Upper lobe of left lung (tissue), 6 donors: ENCODE results near the gene MEF2C. TPM values are rescaled to one million over a fixed set of nuclear protein-coding genes. Genes with fewer than 3 reads are reported as not detected.
"Not testable (repeated sequence)": the region's sequence is repeated elsewhere in the genome, so short reads cannot be mapped to it uniquely, and the experiment has no call there.

Experiments
- ATAC-seq, 2 donors: fragments of 200-7000 bp; cut with Tn5 transposase; one replicate each; pipeline ENCODE4 v1.9.1; 2022; ENCODE audit warnings: mild to moderate bottlenecking in 2 of 2, moderate library complexity in 2 of 2; ENCODE audit not compliant: low FRiP score in 2 of 2
- DNase-seq, 2 donors: peaks; one replicate each; pipeline ENCODE4 v3.0.0-alpha.2; 2019 to 2020
- H3K27ac ChIP-seq, 4 donors: fragments of 200-600 bp; sonication (generic); one replicate each; pipeline ENCODE4 v1.5.1; 2016 to 2019
- H3K27me3 ChIP-seq, 4 donors: fragments of 200-600 bp; sonication (generic); one replicate each; pipeline ENCODE4 v1.5.1; 2017 to 2019
- H3K36me3 ChIP-seq, 4 donors: fragments of 200-600 bp; sonication (generic); one replicate each; pipeline ENCODE4 v1.5.1; 2016 to 2019
- H3K4me1 ChIP-seq, 4 donors: fragments of 200-600 bp; sonication (generic); one replicate each; pipeline ENCODE4 v1.5.1; 2018 to 2019
- H3K4me3 ChIP-seq, 4 donors: fragments of 200-600 bp; sonication (generic); one replicate each; pipeline ENCODE4 v1.5.1; 2017 to 2019; ENCODE audit warnings: mild to moderate bottlenecking in 2 of 4, moderate library complexity in 1 of 4
- H3K9me3 ChIP-seq, 4 donors: fragments of 200-600 bp; sonication (generic); one replicate each; pipeline ENCODE4 v1.5.1; 2018 to 2019
- EP300 ChIP-seq, 4 donors: sonication (generic); formaldehyde crosslinking; IDR thresholded peaks; one replicate each; pipeline ENCODE4 v1.5.1; 2017; ENCODE audit warnings: antibody characterized with exemption in 4 of 4, control low read depth in 2 of 4
- POLR2A ChIP-seq, 4 donors: fragments of 450-650 bp; IDR thresholded peaks; one replicate each; pipeline ENCODE4 v1.5.1; 2016 to 2017; ENCODE audit warnings: antibody characterized with exemption in 4 of 4, mild to moderate bottlenecking in 2 of 4
- POLR2AphosphoS5 ChIP-seq, 2 donors: sonication (generic); formaldehyde crosslinking; IDR thresholded peaks; one replicate each; pipeline ENCODE4 v1.5.1; 2017; ENCODE audit warnings: antibody characterized with exemption in 2 of 2
- WGBS, 2 donors: methylation state at CpG; one replicate each; pipeline ENCODE4 v1.1.5; 2017 to 2018; 5-methylcytosine and 5-hydroxymethylcytosine counted together
- total RNA-seq, 6 donors: library from RNA; depleted of rRNA in 4 of 6; stranded (reverse); fragments of >200 nt in 4 of 6; gene quantifications; one replicate each; pipeline versions ENCODE4 v1.1.0 to v1.2.1, GENCODE V29; 2016 to 2021
- TF ChIP-seq, protein P1 (sequence below), 6 experiments: fragments of 450-650 bp in 4 of 6; fragments of 200-600 bp in 2 of 6; sonication (generic) in 2 of 6; IDR thresholded peaks; one replicate each; pipeline ENCODE4 v1.5.1; 2016 to 2019; ENCODE audit warnings: antibody characterized with exemption in 6 of 6
- donor health status: DM: no; HTN: no; CAD: no; lungs with moderate emphysema.
- donor health status: DM: no; HTN: yes; CAD: no; lungs with severe emphysema.

Gene MEF2C
- total RNA-seq, 6 donors from 2014 or later: 20.5 to 46.2 (median 35.8) TPM

DNA sequence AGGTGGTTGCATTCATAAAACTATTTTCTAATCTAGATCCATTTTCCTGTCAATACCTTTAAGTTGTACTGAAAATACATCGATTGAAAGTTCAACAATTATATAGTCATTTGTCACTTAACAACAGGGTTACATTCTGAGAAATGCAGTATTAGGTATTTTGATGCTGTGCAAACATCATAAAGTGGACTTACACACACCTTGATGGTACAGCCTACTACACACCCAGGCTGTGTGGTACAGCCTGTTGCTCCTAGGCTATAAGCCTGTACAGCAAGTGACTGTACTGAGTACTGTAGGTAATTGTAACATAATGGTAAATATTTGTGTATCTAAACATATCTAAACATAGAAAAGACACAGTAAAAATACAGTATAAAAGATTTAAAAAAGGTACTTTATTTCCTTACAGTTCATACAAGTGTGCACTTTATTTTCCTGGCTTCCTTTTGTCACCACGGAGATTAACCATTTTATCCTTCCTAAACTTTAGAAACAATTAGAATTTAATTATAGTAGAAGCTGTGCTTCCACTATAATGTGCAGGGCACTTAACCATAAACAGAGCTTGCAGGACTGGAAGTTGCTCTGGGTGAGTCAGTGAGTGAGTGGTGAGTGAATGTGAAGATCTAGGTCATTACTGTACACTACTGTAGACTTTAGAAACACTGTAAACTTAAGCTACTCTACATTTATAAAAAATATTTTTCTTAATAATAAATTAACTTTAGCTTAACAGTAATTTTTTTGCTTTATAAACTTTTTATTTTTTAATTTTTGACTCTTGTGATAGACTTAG lies 42.9 kb upstream of the MEF2C start:
- H3K27me3 ChIP-seq: no peaks in the 10 kb centered on the region
- 62 to 72% methylated on average over 2 of the region's 2 CpGs for WGBS, 2 donors
- H3K4me3 ChIP-seq: no peak overlapping the region
- no peaks in the 10 kb centered on the region for H3K36me3 ChIP-seq
- no peaks in the 10 kb centered on the region for H3K9me3 ChIP-seq
- no peaks in the 10 kb centered on the region for H3K4me1 ChIP-seq
- no peak overlapping the region for H3K27ac ChIP-seq
- TF ChIP-seq EP300 (IDR thresholded peaks at IDR 0.05): no peak
- no peak for TF ChIP-seq POLR2A (IDR thresholded peaks at IDR 0.05)
- TF ChIP-seq, protein P1, sequence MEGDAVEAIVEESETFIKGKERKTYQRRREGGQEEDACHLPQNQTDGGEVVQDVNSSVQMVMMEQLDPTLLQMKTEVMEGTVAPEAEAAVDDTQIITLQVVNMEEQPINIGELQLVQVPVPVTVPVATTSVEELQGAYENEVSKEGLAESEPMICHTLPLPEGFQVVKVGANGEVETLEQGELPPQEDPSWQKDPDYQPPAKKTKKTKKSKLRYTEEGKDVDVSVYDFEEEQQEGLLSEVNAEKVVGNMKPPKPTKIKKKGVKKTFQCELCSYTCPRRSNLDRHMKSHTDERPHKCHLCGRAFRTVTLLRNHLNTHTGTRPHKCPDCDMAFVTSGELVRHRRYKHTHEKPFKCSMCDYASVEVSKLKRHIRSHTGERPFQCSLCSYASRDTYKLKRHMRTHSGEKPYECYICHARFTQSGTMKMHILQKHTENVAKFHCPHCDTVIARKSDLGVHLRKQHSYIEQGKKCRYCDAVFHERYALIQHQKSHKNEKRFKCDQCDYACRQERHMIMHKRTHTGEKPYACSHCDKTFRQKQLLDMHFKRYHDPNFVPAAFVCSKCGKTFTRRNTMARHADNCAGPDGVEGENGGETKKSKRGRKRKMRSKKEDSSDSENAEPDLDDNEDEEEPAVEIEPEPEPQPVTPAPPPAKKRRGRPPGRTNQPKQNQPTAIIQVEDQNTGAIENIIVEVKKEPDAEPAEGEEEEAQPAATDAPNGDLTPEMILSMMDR (IDR thresholded peaks at IDR 0.05): no peak
- TF ChIP-seq POLR2AphosphoS5 (IDR thresholded peaks at IDR 0.05): no peak
- ATAC-seq (no peak), DNase-seq (no peak)

- 77 to 94% methylated on average over 3 of the region's 3 CpGs for WGBS, 2 donors
Observed at GRCh38 chr5:88924330-88924657, 41.3 kb upstream of the MEF2C start.

DNA sequence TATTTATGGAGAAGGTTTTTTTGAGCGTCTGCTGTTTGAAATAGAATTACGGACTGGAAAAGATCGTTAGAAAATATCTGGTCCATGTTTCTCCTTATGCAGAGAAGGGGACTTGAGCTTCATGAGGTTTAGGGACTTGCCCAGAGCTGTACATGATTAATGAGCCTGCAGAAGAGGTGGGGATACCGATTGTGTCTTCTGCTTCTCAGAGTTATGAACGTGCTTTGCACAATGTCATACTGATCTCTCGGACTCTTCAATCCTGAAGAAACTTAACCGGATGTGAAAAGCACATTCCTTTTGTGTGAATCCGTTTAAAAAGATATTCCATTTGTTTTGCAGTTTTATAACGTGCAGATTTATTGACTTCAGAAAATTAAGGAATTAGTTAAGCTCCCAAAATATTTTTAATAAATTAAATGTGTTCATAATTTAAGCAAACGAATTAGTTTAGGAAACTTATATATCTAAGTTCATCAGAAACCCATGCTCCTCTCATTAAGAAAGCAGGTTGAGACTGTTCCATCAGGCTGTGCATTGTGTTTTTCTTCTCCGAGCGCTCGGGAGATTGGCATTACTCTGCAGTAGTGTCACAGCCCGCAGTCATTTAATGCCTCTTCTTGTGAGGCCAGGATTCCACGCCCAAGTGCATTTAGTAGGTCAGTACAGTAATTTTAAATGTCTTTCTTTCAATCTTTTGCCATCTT lies 40.8 kb upstream of the MEF2C start:
- 80 to 82% methylated on average over 15 of the region's 15 CpGs for WGBS, 2 donors
- Histone ChIP-seq H3K9me3 (no peaks in the 10 kb centered on the region), H3K27ac (no peak overlapping the region), H3K4me3 (no peak overlapping the region), H3K4me1 (no peaks in the 10 kb centered on the region), H3K36me3 (no peaks in the 10 kb centered on the region), H3K27me3 (no peaks in the 10 kb centered on the region)
- DNase-seq (no peak), ATAC-seq (no peak)
- TF ChIP-seq, protein P1 (IDR thresholded peaks at IDR 0.05): no peak
- no peak for TF ChIP-seq POLR2A (IDR thresholded peaks at IDR 0.05)
- no peak for TF ChIP-seq EP300 (IDR thresholded peaks at IDR 0.05)
- no peak for TF ChIP-seq POLR2AphosphoS5 (IDR thresholded peaks at IDR 0.05)

More at GRCh38 chr5:88924330-88924657, 41.3 kb upstream of the MEF2C start:
- H3K9me3 ChIP-seq: no peaks in the 10 kb centered on the region
- no peak for ATAC-seq
- H3K4me3 ChIP-seq: no peak overlapping the region
- no peaks in the 10 kb centered on the region for H3K27me3 ChIP-seq
- no peaks in the 10 kb centered on the region for H3K36me3 ChIP-seq
- TF ChIP-seq EP300 (IDR thresholded peaks at IDR 0.05) (no peak), POLR2A (IDR thresholded peaks at IDR 0.05) (no peak), POLR2AphosphoS5 (IDR thresholded peaks at IDR 0.05) (no peak)
- TF ChIP-seq, protein P1 (IDR thresholded peaks at IDR 0.05): no peak
- no peak overlapping the region for H3K27ac ChIP-seq
- no peak for DNase-seq
- H3K4me1 ChIP-seq: no peaks in the 10 kb centered on the region

DNA sequence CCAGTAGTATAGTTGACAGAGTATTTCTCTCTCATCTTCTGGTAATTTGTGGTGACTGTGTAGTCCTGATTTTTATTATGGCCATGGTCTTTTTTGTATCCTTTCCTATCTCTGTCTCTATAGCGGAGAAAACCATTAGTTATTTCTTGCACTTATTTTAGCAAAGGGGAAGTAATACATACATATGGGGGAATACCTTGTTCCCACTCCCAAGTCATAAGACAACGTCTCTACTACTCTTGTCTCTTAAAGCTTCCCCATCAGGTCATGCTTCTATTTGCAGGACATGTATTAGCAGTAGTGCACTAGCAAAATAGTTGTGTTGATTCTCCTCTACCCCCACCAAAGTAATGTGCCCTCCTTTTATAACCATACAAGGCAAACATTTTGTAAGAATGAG lies 29.8 kb upstream of the MEF2C start:
- not testable (repeated sequence) for H3K4me3 ChIP-seq, ATAC-seq, DNase-seq, H3K27me3 ChIP-seq, H3K27ac ChIP-seq, H3K4me1 ChIP-seq, H3K9me3 ChIP-seq, H3K36me3 ChIP-seq
- 86 to 90% methylated on average over 2 of the region's 2 CpGs for WGBS, 2 donors

DNA sequence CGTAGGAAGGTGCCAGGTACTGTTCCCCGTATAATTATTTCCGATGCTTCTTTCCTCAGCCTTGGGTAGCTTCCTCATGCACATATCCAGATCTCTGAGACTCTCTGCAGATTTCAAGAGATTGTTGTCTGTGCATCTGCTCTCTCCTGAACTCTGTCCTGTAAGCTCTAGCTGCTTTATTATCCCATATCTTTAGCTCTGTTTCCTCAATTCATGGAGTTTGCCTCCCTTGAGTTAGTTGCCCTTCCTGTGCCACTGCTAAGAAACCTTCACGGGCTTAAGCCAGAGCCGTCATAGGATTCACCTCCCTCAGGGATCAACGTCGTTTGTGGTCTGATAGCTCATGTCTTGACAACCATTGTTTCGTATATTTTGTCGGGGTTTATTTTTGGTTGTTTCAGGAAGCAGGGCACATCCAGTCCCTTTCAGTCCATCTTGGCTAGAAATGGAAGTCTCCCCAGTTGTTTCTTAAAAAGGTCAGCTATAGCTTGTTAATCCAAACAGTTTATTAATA lies 28.1 kb upstream of the MEF2C start:
- not testable (repeated sequence) for H3K27me3 ChIP-seq, H3K27ac ChIP-seq, H3K4me3 ChIP-seq, DNase-seq, H3K9me3 ChIP-seq, H3K36me3 ChIP-seq, ATAC-seq, H3K4me1 ChIP-seq
- 79 to 85% methylated on average over 9 of the region's 9 CpGs for WGBS, 2 donors

DNA sequence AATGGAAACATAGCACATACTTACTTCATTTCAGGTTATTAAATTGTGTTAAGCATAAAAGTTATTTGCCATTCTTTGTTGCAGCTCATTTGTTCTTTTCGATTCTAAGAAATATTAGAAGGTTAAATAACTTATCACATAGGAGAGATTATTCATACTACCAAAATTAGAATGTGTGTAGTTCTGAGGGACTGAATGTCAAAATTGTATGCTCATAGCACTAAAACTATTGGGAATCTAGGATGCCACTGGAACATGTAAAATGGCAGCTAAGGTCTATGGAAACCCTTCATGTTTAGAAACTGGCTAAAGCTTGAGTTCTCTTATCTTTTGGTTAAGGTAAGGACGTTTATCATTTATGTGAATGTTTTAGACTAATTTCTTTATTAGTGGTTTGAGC lies 21.5 kb upstream of the MEF2C start:
- H3K27ac ChIP-seq, H3K4me3 ChIP-seq, H3K4me1 ChIP-seq, H3K27me3 ChIP-seq, DNase-seq, H3K9me3 ChIP-seq, ATAC-seq, H3K36me3 ChIP-seq: not testable (repeated sequence)
- WGBS, 2 donors: 75 to 76% methylated on average over 2 of the region's 2 CpGs

- not testable (repeated sequence) for H3K36me3 ChIP-seq, H3K9me3 ChIP-seq, H3K4me1 ChIP-seq, DNase-seq, ATAC-seq, H3K27ac ChIP-seq, H3K4me3 ChIP-seq, H3K27me3 ChIP-seq
- WGBS, 2 donors: no CpG with 5 or more reads among the region's 8 CpGs
Observed at GRCh38 chr5:88903966-88904365, 21.0 kb upstream of the MEF2C start.

DNA sequence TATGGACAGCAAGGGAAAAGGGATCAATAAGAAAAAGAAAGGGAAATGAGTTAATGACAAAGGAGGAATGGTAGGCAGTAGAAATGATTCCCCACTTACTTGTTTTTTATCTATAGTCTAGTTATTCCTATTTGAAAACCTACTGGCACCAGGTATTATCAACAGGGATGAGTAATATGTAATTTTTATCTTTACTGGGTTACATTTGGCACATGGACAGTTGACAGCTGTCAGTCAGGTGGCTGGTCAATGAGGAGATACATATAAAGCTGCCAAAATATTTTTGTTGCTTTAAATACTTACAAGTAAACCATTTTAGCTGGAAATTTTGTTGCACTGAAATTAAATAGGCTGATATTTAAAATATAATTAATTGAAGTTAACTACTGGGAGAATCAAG lies 18.1 kb upstream of the MEF2C start:
- not testable (repeated sequence) for H3K27ac ChIP-seq, H3K9me3 ChIP-seq, H3K4me3 ChIP-seq, H3K4me1 ChIP-seq, DNase-seq, ATAC-seq, H3K36me3 ChIP-seq, H3K27me3 ChIP-seq
